MM.1S (cell line): ENCODE data around the gene ADSS1.

Experiments used
- DNase-seq: peaks from one replicate; pipeline ENCODE4 v3.0.0-alpha.2; 2015
- H2AFZ ChIP-seq: fragments of 300-600 bp; sonication (generic); 2 replicates; pipeline ENCODE4 v1.6.0; 2016; ENCODE audit warnings: antibody characterized with exemption, low read length
- H3F3A ChIP-seq: fragments of 300-600 bp; sonication (generic); 2 replicates; pipeline ENCODE4 v1.6.1; 2016; ENCODE audit warnings: mild to moderate bottlenecking, antibody characterized with exemption, low read length, moderate library complexity, mixed read lengths; ENCODE audit not compliant: insufficient read depth
- H3K27ac ChIP-seq: fragments of 300-600 bp; sonication (generic); 2 replicates; pipeline ENCODE4 v1.5.1; 2016; ENCODE audit warnings: mild to moderate bottlenecking, low read length
- H3K27me3 ChIP-seq: fragments of 300-600 bp; sonication (generic); replicated peaks from 2 replicates; pipeline ENCODE4 v1.6.0; 2016; ENCODE audit warnings: low read length; ENCODE audit not compliant: insufficient read depth
- H3K36me3 ChIP-seq: fragments of 300-600 bp; sonication (generic); replicated peaks from 2 replicates; pipeline ENCODE4 v1.6.1; 2016; ENCODE audit warnings: mild to moderate bottlenecking, low read length, mixed read lengths; ENCODE audit not compliant: insufficient read depth
- H3K4me1 ChIP-seq: fragments of 300-600 bp; sonication (generic); 2 replicates; pipeline ENCODE4 v1.6.1; 2016; ENCODE audit warnings: low read length, mixed read lengths
- H3K4me2 ChIP-seq: fragments of 300-600 bp; sonication (generic); 2 replicates; pipeline ENCODE4 v1.6.0; 2016; ENCODE audit warnings: low read depth, low read length
- H3K4me3 ChIP-seq: fragments of 300-600 bp; sonication (generic); 2 replicates; pipeline ENCODE4 v1.5.1; 2016; ENCODE audit warnings: low read length, mixed read lengths
- H3K79me2 ChIP-seq: fragments of 300-600 bp; sonication (generic); 2 replicates; pipeline ENCODE4 v1.6.1; 2016; ENCODE audit warnings: mixed run types, low read length, mixed read lengths
- H3K9ac ChIP-seq: fragments of 300-600 bp; sonication (generic); 2 replicates; pipeline ENCODE4 v1.6.1; 2016; ENCODE audit warnings: low read length, mixed read lengths
- H3K9me2 ChIP-seq: fragments of 300-600 bp; sonication (generic); replicated peaks from 2 replicates; pipeline ENCODE4 v1.6.1; 2016; ENCODE audit warnings: mild to moderate bottlenecking, low read length, mixed read lengths; ENCODE audit not compliant: insufficient read depth
- H3K9me3 ChIP-seq: fragments of 300-600 bp; sonication (generic); replicated peaks from 2 replicates; pipeline ENCODE4 v1.6.1; 2016; ENCODE audit warnings: mild to moderate bottlenecking, low read length, mixed read lengths; ENCODE audit not compliant: insufficient read depth
- H4K20me1 ChIP-seq: fragments of 300-600 bp; sonication (generic); 2 replicates; pipeline ENCODE4 v1.6.1; 2016; ENCODE audit warnings: mild to moderate bottlenecking, low read length, moderate library complexity, mixed read lengths; ENCODE audit not compliant: insufficient read depth
- EZH2 ChIP-seq: fragments of 300-600 bp; sonication (generic); optimal IDR thresholded peaks from 2 replicates; pipeline ENCODE3; 2017; ENCODE audit warnings: low read depth, mild to moderate bottlenecking, antibody characterized with exemption, low read length, mixed read lengths
- EZH2phosphoT487 ChIP-seq: fragments of 300-600 bp; sonication (generic); IDR thresholded peaks from 2 replicates; pipeline ENCODE4 v1.6.1; 2018; ENCODE audit warnings: antibody characterized with exemption, low read length
- TF ChIP-seq, protein P1 (sequence below): fragments of 300-600 bp; sonication (generic); IDR thresholded peaks from 2 replicates; pipeline ENCODE4 v1.5.1; 2016; ENCODE audit warnings: antibody characterized with exemption, low read length, mixed read lengths

ADSS1 gene

DNA sequence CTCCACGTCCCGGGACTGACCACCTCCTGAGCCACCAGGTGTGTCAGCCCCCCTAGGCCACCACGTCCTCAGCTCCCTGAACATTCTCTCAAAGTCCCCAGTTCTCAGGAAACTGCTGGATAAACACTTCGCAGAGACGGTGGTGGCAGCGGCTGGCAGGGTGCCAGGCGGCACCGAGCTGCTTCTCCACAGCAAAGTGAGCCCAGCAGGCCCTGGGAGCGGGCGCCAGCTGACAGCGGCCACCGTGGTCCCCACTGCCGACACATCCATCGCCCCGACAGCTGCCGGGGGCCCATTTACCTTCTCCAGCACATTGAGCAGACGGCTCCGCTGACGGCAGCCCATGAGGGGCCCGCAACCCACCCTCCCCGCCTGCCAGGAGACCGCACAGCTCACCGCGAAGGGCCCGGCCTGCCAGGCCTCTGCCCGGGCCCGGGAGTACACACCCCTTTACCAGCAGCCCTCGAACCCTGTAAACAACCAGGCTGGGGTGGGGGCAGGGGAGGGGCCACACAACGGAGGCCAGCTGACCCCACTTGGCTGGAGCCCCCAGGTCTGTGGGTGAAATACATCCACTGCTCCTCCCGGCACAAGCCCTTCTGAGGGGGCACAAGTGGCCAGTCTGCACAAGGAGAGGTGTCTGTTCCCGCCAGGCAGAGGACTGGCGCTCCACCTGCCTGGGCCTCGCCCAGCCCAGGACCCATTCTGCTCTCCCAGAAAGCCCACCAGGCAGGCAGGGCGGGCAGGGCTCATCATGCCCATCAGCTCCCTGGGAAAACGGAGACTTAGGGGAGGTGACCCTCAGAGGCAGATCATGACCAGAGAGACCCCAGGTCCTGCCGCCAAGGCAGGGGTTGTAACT is 61.0 kb downstream of the ADSS1 start:
- Histone ChIP-seq H3K9me2 (no peaks in the 10 kb centered on the region), H3F3A (no peaks in the 10 kb centered on the region), H3K4me1 (no peaks in the 10 kb centered on the region), H3K79me2 (no peaks in the 10 kb centered on the region), H3K4me3 (no peak overlapping the region), H3K4me2 (no peak overlapping the region), H3K9ac (no peak overlapping the region), H2AFZ (no peak overlapping the region), H3K27me3 (no peaks in the 10 kb centered on the region), H3K9me3 (no peaks in the 10 kb centered on the region), H4K20me1 (no peaks in the 10 kb centered on the region), H3K27ac (no peak overlapping the region), H3K36me3 (no peaks in the 10 kb centered on the region)
- no peak for DNase-seq
- TF ChIP-seq EZH2phosphoT487 (no peak), EZH2 (no peak)
- TF ChIP-seq, protein P1, sequence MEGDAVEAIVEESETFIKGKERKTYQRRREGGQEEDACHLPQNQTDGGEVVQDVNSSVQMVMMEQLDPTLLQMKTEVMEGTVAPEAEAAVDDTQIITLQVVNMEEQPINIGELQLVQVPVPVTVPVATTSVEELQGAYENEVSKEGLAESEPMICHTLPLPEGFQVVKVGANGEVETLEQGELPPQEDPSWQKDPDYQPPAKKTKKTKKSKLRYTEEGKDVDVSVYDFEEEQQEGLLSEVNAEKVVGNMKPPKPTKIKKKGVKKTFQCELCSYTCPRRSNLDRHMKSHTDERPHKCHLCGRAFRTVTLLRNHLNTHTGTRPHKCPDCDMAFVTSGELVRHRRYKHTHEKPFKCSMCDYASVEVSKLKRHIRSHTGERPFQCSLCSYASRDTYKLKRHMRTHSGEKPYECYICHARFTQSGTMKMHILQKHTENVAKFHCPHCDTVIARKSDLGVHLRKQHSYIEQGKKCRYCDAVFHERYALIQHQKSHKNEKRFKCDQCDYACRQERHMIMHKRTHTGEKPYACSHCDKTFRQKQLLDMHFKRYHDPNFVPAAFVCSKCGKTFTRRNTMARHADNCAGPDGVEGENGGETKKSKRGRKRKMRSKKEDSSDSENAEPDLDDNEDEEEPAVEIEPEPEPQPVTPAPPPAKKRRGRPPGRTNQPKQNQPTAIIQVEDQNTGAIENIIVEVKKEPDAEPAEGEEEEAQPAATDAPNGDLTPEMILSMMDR, result no peak

DNA sequence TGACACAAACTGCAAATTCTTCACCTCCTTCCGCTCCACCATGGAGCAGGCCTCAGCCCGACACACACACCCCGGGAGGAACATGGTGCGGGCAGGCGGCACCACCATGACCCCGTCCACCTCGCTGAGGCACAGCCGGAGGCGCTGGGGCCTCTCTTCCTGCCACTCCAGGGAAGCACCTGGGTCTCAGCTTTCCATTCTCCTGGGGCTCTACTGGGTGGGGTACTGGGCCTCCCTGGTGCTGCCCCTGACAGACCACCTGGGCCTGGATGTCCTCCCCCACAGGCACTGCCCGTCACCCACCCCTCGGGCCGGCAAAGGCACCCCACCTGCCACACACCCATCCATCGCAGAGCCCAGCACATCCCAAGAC is 61.7 kb downstream of the ADSS1 start:
- no peaks in the 10 kb centered on the region for H3K27me3 ChIP-seq
- no peaks in the 10 kb centered on the region for H3F3A ChIP-seq
- no peak overlapping the region for H2AFZ ChIP-seq
- no peaks in the 10 kb centered on the region for H4K20me1 ChIP-seq
- no peak for TF ChIP-seq EZH2phosphoT487
- no peak for TF ChIP-seq EZH2
- TF ChIP-seq, protein P1, result no peak
- no peaks in the 10 kb centered on the region for H3K9me2 ChIP-seq
- no peaks in the 10 kb centered on the region for H3K36me3 ChIP-seq
- 0 out of 2 replicates have a peak, but pooled peaks cover 1% of the 10 kb centered on the region for H3K79me2 ChIP-seq
- no peak overlapping the region for H3K4me2 ChIP-seq
- no peak for DNase-seq
- no peaks in the 10 kb centered on the region for H3K4me1 ChIP-seq
- no peak overlapping the region for H3K4me3 ChIP-seq
- no peak overlapping the region for H3K27ac ChIP-seq
- no peaks in the 10 kb centered on the region for H3K9me3 ChIP-seq
- no peak overlapping the region for H3K9ac ChIP-seq

DNA sequence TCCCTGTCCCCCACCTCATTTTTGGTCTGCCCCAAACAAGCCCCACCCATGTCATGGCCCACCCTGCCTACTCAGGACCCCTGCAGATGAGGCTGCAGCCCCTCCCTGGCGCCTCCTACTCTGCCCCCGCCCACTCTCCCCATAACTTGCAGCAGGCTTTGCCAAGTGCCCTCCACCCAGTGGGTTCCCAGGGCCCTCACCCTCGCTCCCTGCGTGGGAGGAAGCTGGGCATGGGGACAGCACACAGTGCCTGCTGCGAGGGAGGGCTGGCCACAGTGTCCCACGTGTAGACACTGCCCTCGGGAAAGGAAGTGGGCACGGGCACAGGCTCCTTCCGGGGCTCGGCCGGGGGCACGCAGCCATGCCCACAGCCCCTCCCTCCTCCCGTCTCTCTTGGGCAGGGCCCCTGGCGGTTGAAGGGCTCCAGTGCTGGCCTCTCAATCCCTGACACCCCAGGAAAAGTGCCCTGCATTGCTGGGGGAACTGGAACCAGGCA is 62.1 kb downstream of the ADSS1 start:
- Histone ChIP-seq H3K36me3 (no peaks in the 10 kb centered on the region), H3K4me2 (no peak overlapping the region), H3K4me3 (no peak overlapping the region), H3K27ac (no peak overlapping the region), H3K4me1 (no peaks in the 10 kb centered on the region), H3K9ac (no peak overlapping the region), H3K9me3 (no peaks in the 10 kb centered on the region), H2AFZ (no peak overlapping the region), H3K9me2 (no peaks in the 10 kb centered on the region), H3K79me2 (0 out of 2 replicates have a peak, but pooled peaks cover 6% of the 10 kb centered on the region), H4K20me1 (no peaks in the 10 kb centered on the region), H3K27me3 (no peaks in the 10 kb centered on the region), H3F3A (no peaks in the 10 kb centered on the region)
- TF ChIP-seq, protein P1, result no peak
- no peak for TF ChIP-seq EZH2
- TF ChIP-seq EZH2phosphoT487, result no peak
- DNase-seq, result no peak
